Hematopoietic multipotent progenitor cell (in vitro differentiated cells): ENCODE measurements around the gene KSR2. TPM values are rescaled to one million over a fixed set of nuclear protein-coding genes. Genes with fewer than 3 reads are reported as not detected.

Experiments used
- DNase-seq, 3 donors: peaks; one replicate each; pipeline ENCODE4 v3.0.0-alpha.2; 2011 to 2015; ENCODE audit warnings: low read depth in 2 of 3, low spot score in 2 of 3
- total RNA-seq: library from RNA; depleted of rRNA; stranded (reverse); fragments of >200 nt; gene quantifications from one replicate; pipeline ENCODE4 v1.2.3, GENCODE V29; 2012

KSR2 gene
- total RNA-seq, 1 donor, result under 0.01 TPM

DNA sequence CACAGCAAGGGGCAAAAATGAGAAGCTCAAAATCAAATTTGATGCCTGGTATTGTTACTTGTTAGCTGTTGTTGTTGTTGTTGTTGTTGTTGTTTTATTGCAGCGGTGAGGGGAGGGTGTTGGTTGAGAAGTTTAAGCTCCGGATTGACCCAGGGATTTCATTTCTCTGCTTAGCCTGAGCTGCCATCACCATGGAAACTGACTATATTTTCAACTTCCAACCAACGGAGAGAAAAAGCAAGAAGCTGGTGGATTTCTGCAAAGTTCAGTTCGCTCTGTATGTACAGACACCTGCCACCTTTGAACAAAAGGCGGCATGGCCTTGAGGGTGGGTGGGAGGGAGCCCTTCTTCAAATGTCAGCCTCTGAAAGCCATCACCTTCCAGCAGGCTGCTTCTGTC, 412.9 kb downstream of the KSR2 start:
- DNase-seq, result no peak

GRCh38 chr12:117552971-117553370, 415.8 kb downstream of the KSR2 start:
- no peak for DNase-seq

- DNase-seq, result no peak
Observed at GRCh38 chr12:117551665-117552064, 417.1 kb downstream of the KSR2 start.

GRCh38 chr12:117547209-117547608, 421.6 kb downstream of the KSR2 start:
- no peak for DNase-seq

DNA sequence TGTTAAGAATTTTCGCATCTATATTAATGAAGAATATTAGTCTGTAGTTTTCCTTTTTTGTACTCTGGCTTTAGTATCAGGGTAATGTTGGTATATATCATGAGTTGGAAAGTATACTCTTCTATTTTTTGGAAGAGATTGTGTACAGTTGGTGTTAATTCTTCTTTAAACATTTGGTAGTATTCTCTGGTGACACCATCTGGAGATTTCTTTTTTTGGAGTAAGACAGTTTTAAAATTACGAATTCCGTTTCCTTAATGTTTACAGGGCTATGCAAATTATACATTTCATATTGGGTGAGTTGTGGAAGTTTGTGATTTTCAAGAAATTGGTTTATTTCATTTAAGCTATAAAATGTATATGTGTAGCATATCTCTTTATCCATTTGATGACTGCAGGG, 423.6 kb downstream of the KSR2 start:
- no peak for DNase-seq

DNA sequence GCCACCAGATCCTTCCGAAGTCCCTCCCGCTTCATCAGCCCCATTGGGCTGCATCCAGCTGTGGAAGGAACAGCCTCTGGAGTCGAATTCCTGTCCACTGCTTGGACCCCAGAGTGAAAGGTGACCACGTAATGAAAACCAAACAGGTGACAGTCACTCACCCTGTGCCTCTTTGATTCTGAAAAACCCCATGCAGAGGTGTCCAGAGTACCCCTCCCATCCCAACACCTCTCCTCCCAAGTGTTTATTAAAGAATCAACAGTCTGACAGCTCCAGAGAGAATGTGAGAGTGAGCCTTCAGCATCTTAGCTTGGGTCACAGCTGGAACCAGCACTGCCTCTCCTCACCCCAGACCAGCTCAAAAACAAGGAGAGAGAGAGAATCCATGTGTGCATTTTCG, 428.8 kb downstream of the KSR2 start:
- no peak for DNase-seq

DNA sequence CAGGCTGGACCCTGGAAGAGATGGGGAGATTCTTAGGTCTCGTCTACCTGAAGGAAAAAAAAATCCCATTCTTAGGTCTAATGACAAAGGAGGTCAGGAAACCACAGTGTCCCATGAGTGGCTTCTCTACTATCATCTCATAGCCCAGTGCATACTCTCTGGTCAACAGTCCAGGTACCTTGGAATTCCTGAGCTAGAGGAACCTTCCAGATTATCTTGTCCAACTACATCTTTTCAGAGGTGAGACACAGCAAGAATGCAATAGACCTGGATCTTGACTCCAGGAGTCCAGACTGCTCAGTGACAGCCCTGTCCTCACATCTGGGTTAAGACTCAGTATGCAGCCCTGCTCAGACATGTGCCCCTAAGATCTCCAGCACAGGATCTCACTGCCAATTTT, 429.9 kb downstream of the KSR2 start:
- DNase-seq, result no peak

- no peak for DNase-seq
Observed at GRCh38 chr12:117538032-117538690, 430.6 kb downstream of the KSR2 start.

DNA sequence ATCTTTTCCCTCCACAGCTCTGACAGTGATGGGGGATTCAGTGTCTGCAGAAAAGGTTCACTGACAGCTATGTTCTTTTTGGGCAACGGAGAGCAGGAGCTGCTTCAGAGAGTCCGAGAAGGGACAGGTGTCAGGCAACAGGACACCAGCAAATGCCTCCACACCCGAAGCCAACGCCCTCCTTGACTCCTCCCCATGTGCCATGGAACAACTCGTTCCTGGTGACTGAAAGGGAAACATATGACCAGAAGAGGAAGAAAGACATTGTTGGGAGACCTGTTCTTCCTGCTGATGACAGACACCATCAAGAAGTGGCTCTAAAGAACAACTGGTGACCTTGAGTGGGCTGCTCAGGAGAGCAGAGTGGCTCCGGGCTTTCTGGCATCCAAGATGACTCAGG, 435.1 kb downstream of the KSR2 start:
- no peak for DNase-seq

GRCh38 chr12:117530796-117531195, 438.0 kb downstream of the KSR2 start:
- no peak for DNase-seq

DNA sequence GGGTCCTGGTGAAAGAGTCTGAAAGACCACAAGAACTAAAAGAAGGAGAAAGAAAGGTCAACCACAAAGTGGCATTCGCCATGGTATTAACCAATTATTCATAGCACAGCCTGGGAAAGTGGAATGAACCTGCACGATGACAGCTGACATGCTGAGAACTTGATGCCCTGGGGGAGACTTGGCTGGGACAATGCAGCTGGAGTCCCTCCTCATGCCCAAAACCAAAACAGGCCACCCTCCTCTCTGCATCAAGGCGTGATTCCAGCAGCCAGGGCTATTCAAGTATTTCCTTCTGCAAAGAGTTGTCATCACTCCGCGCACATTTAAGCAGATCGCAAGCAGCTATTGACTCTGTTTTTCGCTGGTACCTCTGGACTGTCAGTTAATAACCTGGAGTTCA, 440.3 kb downstream of the KSR2 start:
- DNase-seq, result no peak

DNA sequence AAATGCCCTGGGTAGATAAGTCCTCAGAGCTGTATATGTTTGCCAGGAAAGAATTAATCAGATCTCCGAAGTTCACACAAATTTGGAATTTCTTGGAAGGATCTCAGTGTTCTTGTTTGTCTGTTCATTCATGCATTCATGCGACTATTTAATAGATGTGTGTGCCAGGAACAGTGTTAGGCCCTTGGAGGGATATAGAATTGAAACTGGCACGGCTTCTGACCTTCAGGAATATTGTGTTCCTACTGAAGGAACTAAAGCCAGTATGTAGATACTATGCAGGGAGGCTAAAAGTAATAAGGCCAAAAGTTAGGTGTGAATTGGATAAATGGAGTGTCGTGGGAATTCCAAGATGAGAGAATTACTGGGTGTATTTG, 441.3 kb downstream of the KSR2 start:
- no peak for DNase-seq

GRCh38 chr12:117526757-117527478, 441.9 kb downstream of the KSR2 start:
- DNase-seq, result no peak

- DNase-seq, result no peak
Observed at GRCh38 chr12:117525766-117526165, 443.0 kb downstream of the KSR2 start.

DNA sequence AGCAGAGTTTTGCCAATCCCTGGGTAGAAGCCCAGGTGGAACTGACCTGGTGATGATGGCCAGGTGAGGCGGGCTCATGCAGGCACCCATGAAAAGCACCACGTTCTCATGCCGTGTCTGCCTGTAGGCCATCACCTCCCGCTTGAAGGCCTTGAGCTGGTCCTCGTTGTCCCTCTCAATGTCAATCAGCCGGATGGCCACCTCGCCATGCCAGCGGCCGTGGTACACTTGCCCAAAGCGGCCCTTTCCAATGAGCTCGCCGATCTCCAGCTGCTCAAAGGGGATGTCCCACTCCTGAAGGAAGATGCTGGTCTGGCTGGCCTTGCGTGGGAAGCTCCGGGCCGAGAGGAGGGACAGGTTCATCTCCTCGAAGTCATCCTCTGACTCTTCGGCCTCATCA, 444.0 kb downstream of the KSR2 start:
- DNase-seq, result no peak

GRCh38 chr12:117523971-117524370, 444.8 kb downstream of the KSR2 start:
- no peak for DNase-seq

GRCh38 chr12:117522559-117522958, 446.2 kb downstream of the KSR2 start:
- no peak for DNase-seq

DNA sequence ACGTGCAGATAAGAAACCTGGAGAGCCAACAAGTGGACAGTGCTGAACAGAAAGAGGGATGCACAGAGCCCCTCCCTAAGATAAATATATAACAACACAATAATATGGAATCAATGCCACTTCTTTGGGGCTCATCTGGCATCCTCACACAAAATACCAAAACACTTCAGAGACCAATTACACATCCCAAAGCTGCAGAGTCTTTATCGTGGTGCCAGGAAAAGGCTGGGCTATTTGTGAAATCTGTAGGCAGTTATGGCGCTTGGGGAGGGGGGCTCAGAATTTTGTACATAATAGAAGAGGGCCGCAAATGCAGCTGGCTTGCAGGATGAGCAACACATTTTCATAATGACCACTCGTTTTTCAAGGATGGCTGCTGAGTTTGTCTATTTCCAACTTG, 446.9 kb downstream of the KSR2 start:
- no peak for DNase-seq

DNA sequence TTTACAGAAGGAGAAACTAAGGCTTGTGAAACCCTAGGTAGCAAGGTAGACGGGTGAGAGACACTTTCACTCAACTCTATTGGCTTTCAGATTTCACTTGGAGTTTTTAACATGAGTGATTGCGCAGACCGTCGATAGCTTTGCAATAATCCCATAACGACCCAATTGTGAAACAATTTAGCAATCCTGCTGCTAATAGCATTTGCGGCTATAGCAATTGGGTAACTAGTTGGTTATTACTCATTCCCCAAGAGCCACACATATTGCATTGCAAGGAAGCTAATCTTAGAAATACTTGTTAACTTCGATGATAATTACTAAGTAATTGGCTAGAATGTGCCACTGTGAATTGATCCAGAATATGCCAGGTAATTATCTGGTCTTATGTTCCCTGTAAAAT, 447.4 kb downstream of the KSR2 start:
- DNase-seq, result no peak

DNA sequence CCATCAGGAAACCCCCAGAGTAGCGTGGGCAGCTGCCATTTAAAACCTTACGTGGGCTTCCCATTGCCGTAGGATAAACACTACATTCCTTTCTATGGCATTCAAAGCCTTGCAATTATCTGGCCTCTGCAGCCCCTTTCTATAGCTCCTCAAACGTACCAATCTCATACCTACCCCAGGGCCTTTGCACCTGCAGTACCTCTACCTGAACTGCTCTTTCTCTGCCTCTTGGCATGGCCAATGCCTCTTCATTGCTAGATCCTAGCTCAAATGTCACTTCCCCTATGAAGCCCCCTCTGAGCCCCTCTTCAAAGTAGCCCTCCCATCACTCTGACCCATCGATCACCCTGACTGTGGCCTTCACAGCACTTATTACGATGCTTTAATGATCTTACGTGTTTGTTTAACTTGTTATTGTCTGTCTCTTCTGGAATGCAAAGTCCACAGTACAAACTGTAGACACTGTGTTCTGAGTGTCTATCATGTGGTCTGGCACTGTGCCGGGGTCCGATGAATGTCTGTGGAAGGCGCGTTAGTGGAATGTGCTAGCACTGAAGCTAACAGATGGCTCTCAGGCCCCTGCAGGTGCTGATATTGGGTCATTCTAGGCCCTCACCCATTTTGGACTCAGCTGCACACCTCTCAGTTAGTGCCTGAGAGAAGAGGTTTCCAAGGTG, 450.1 kb downstream of the KSR2 start:
- DNase-seq, result no peak

GRCh38 chr12:117517219-117517739, 451.5 kb downstream of the KSR2 start:
- no peak for DNase-seq

DNA sequence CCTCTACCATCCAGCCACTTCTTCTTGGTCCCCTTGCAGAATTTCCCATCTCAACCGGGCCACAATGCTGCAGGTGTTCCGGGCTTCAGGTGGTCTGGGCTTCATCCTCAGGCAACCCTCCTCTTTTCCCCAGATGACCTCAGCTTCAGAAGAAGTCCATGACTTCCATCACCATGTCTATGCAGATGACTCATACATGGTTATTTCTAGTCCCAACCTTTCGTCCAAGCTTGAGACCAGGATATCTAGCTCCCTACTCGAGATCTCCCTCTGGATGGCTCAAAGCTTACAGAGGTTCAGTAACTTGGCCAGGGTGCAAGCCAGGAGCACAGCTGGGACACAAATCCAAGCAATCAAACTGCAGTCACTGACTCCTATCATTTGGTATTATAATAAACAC, 452.8 kb downstream of the KSR2 start:
- no peak for DNase-seq
